Right cardiac atrium (tissue), 5 donors: ENCODE measurements around the gene CCDC69. TPM values are rescaled to one million over a fixed set of nuclear protein-coding genes. Genes with fewer than 3 reads are reported as not detected.

Source experiments
- polyA plus RNA-seq: library from polyadenylated mRNA; stranded (reverse); fragments of 200-250 nt; gene quantifications from one replicate; pipeline ENCODE4 v1.2.3, GENCODE V29; 2013
- total RNA-seq, 4 donors: library from RNA; stranded (reverse); fragmentation: NEBNext Ultra II Directional; extraction: Animal tissue kit (Norgen Biotek cat#: 25700); gene quantifications; one replicate each; pipeline ENCODE4 v1.2.1, GENCODE V29; 2021
- donor health status: healthy with polysubstance abuse.
- donor health status: DM: no; HTN: yes; CAD: no.
- donor health status: DM: no; HTN: no; CAD: no.
- donor health status: DM: no; HTN: yes; CAD: no; lungs with severe emphysema.
- donor health status: DM: yes; HTN: yes; CAD: no.

The CCDC69 gene
- total and polyA plus RNA-seq, 5 donors, result 167 to 244 (median 191) TPM

Other genes starting within 250 kb of the CCDC69 start
- gene GPX3, start 203.5 kb downstream of the CCDC69 start, total RNA-seq, result 1,000 to 10,000 TPM; 1,359 to 2,012 (median 1,429) TPM
- 1,982 TPM for gene GPX3, start 203.5 kb downstream of the CCDC69 start, polyA plus RNA-seq
- gene TNIP1, start 143.1 kb downstream of the CCDC69 start, total RNA-seq, result 10 to 100 TPM; 77.0 to 98.2 (median 86.1) TPM
- gene TNIP1, start 143.1 kb downstream of the CCDC69 start, polyA plus RNA-seq, result 71.5 TPM
- gene ANXA6, start 66.3 kb downstream of the CCDC69 start, total RNA-seq, result 100 to 1,000 TPM; 220 to 238 (median 232) TPM
- gene ANXA6, start 66.3 kb downstream of the CCDC69 start, polyA plus RNA-seq, result 203 TPM
- 10 to 100 TPM; 30.1 to 43.4 (median 35.3) TPM for gene GM2A, start 29.1 kb upstream of the CCDC69 start, total RNA-seq
- 27.7 TPM for gene GM2A, start 29.1 kb upstream of the CCDC69 start, polyA plus RNA-seq
- not detected for gene SLC36A3, start 79.7 kb upstream of the CCDC69 start, total RNA-seq
- not detected for gene SLC36A3, start 79.7 kb upstream of the CCDC69 start, polyA plus RNA-seq
- not detected for gene SLC36A2, start 123.5 kb upstream of the CCDC69 start, total RNA-seq
- 0.14 TPM for gene SLC36A2, start 123.5 kb upstream of the CCDC69 start, polyA plus RNA-seq
- 1 to 10 TPM; 3.0 to 6.2 (median 5.1) TPM for gene SLC36A1, start 223.5 kb upstream of the CCDC69 start, total RNA-seq
- 1.3 TPM for gene SLC36A1, start 223.5 kb upstream of the CCDC69 start, polyA plus RNA-seq